Measurements from ENCODE around the gene DPPA3. TPM values are rescaled to one million over a fixed set of nuclear protein-coding genes. Genes with fewer than 3 reads are reported as not detected.

The DPPA3 gene
- total and polyA plus RNA-seq, 2 donors (not counting 3 experiments of a cell fraction or from before 2014, with no cell fraction given): not detected

GRCh38 chr12:7681535-7681934 lies 29.7 kb upstream of the DPPA3 start:
- no TSS peak for BruUV-seq (replicated peaks)
- no peaks in the 10 kb centered on the region for H3K9me1 ChIP-seq (replicated peaks; ENCODE audit: control insufficient read depth, extremely low read depth, insufficient read depth, low read length)
- dilution Hi-C loops (cut with MboI; ENCODE audit: extremely low pct_ligation_motif_present, low sequenced_read_pairs) (no loop called here), intact Hi-C loops (cut with micrococcal nuclease) (no loop called here)
- H4K20me1 ChIP-seq (replicated peaks; ENCODE audit: control insufficient read depth, extremely low read depth, insufficient read depth, low read length): no peaks in the 10 kb centered on the region
- no peak for DNase-seq (ENCODE audit: low read depth, low spot score)
- no peak overlapping the region for H3K4me3 ChIP-seq (replicated peaks in 1 of 3; ENCODE audit: insufficient read depth in 1 of 3, low read depth in 1 of 3, low read length in 3 of 3)
- no peak overlapping the region for H3K9ac ChIP-seq (replicated peaks; ENCODE audit: extremely low read depth, insufficient read depth, low read length)
- H3K4me2 ChIP-seq (ENCODE audit: insufficient read depth, low read length): no peak overlapping the region
- peaks cover 3% of the 10 kb centered on the region for H3K4me1 ChIP-seq (ENCODE audit: control insufficient read depth, extremely low read depth, insufficient read depth, low read length)
- H3K36me3 ChIP-seq (ENCODE audit: control insufficient read depth in 2 of 2, extremely low read depth in 1 of 2, insufficient read depth in 2 of 2, low read length in 2 of 2): no peaks in the 10 kb centered on the region
- no peak overlapping the region for H3K27ac ChIP-seq (ENCODE audit: insufficient read depth, low read depth, low read length)
- POLR2A ChIA-PET: no interaction called here
- no peak overlapping the region for H2AFZ ChIP-seq (ENCODE audit: low read depth, low read length)
- H3K79me2 ChIP-seq (ENCODE audit: control insufficient read depth, insufficient read depth, low read length): no peaks in the 10 kb centered on the region
- peaks cover 0 to 6% of the 10 kb centered on the region in 2 experiments for H3K27me3 ChIP-seq (ENCODE audit: control insufficient read depth in 2 of 2, insufficient read depth in 2 of 2, low read length in 2 of 2)
- H3K9me3 ChIP-seq (replicated peaks; ENCODE audit: control insufficient read depth, insufficient read depth, low read length): no peaks in the 10 kb centered on the region
- TF ChIP-seq FOS (IDR thresholded peaks at IDR 0.05; ENCODE audit: borderline replicate concordance, insufficient read depth, low read length) (no peak), CTCF (IDR thresholded peaks at IDR 0.05; ENCODE audit: extremely low read depth in 1 of 2, insufficient read depth in 1 of 2, low read depth in 1 of 2, low read length in 2 of 2) (no peak), POLR2A (IDR thresholded peaks at IDR 0.05; ENCODE audit: low read depth, low read length) (no peak), GATA2 (IDR thresholded peaks at IDR 0.05; ENCODE audit: insufficient read depth, insufficient read length, low read depth, low read length) (no peak), EZH2 (IDR thresholded peaks at IDR 0.05; ENCODE audit: borderline replicate concordance, low read depth, low read length, severe bottlenecking) (no peak), MYC (IDR thresholded peaks at IDR 0.05; ENCODE audit: low read depth, low read length) (no peak), MAX (IDR thresholded peaks at IDR 0.05; ENCODE audit: insufficient read depth, insufficient read length) (no peak), JUN (IDR thresholded peaks at IDR 0.05; ENCODE audit: borderline replicate concordance, insufficient read depth, insufficient read length, low read depth) (no peak), POLR2AphosphoS5 (IDR thresholded peaks at IDR 0.05; ENCODE audit: insufficient read depth, low read depth, low read length) (no peak)
- no peak for FAIRE-seq
- CTCF ChIA-PET: no interaction called here
